ENCODE results near the gene PF4V1.

Gene PF4V1

DNA sequence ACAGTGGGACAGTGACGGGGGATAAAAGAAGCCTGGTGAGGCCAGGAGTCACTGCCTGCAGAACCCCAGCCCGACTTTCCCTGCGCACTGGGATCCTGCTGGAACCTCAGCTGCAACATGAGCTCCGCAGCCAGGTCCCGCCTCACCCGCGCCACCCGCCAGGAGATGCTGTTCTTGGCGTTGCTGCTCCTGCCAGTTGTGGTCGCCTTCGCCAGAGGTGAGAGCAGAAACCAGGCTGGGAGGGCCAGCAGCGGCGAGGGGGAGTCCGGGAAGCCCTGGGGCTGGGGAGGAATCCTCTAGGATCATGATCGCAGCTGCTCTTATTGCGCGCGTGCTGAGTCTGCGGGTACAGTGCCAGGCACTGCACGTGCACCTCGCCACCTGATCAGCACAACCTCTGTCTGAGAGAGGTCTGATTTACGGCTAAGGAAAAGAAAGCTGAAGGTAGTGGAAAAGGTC is at the start of gene PF4V1:
Gene PF4V1, plus strand, starts transcription at position 51 of the 459 bp plus-strand sequence. Its CDS starts 67 bp downstream, at position 118.
- DNase-seq = no peak

DNA sequence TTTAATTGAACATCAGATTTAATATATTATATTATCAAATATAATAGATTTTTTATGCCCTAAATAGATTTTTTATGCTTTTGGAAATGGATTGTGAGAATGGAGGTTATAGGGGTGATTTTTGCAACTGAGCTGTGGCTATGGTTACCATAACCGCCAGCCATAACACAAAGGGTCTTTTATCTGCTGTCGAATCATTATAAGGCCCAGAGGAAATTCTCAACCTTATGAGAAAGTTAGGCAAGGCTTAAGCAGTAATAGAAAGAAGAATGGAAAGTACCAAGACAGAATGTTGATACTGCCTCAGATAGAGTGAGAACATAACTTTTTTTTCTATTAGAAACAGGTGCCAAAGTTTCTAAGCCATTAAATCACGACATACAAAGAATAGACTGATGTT is 42.9 kb upstream of the PF4V1 start:
- DNase-seq = no peak

DNA sequence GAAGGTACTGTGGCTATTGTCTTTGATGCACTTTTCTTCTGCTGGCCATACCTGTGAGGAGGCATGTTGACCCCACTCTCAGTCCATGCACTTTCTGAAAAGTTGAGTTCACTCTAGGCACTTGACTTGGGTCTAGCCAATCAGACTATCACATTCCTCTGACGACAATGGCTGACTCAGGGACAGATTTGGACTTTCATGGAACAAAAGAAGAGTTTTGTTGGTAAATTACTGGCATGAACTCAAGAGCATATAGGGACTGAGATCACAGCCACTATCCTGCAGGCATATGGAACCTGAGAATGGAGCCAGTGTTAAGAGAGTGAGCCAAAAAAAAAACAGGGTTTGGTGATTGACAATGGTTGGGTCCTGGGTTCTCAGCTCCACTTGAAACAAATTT is 41.3 kb upstream of the PF4V1 start:
- no peak for DNase-seq

- no peak for DNase-seq
These were observed 38.4 kb upstream of the PF4V1 start for GRCh38 chr4:73814679-73815078.

- no peak for DNase-seq
These were observed 38.0 kb upstream of the PF4V1 start for GRCh38 chr4:73815145-73815544.

DNA sequence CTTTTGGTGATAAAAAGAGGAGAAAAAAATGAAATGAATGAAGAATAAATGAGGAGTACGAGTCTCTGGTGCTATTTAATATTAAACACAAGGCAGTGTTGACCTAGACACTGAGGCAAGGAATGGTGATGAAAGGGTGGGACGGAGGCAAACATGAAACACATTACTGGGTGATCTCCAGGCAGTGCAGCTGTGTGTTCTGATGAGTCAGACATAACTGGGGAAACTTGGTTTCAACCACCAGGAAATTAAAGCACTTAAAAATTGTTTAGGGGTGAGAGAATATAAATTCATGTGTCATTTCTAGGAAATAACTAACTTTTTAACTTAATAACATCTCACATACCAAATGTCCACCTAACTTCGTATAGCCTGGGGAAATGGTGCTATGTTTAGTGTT is 36.3 kb upstream of the PF4V1 start:
- DNase-seq = no peak

GRCh38 chr4:73817341-73817740 is 35.8 kb upstream of the PF4V1 start:
- no peak for DNase-seq

GRCh38 chr4:73821325-73821724 is 31.8 kb upstream of the PF4V1 start:
- no peak for DNase-seq

GRCh38 chr4:73822389-73822788 is 30.7 kb upstream of the PF4V1 start:
- no peak for DNase-seq

GRCh38 chr4:73822812-73823504 is 30.1 kb upstream of the PF4V1 start:
- no peak for DNase-seq

GRCh38 chr4:73823760-73824159 is 29.3 kb upstream of the PF4V1 start:
- no peak for DNase-seq

DNA sequence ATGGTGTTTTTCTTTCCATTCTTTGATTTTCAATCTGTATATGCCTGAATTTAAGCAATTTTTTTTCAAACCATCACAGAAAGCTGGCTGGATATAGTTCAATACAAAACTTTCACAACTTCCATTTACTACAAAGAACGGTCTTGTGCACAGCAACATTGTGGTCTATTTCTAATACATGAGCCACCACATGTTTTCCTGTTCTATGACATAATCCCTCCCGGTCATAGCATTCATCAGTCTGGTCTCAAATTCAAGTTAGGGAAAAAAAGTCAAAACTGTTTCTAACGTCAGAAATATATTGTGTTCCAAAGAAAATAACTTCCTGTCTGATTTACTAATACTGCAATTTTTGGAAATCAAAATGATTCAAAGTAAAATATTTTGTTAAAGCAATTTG is 24.1 kb upstream of the PF4V1 start:
- DNase-seq = no peak

GRCh38 chr4:73831569-73831968 is 21.5 kb upstream of the PF4V1 start:
- DNase-seq = no peak

DNA sequence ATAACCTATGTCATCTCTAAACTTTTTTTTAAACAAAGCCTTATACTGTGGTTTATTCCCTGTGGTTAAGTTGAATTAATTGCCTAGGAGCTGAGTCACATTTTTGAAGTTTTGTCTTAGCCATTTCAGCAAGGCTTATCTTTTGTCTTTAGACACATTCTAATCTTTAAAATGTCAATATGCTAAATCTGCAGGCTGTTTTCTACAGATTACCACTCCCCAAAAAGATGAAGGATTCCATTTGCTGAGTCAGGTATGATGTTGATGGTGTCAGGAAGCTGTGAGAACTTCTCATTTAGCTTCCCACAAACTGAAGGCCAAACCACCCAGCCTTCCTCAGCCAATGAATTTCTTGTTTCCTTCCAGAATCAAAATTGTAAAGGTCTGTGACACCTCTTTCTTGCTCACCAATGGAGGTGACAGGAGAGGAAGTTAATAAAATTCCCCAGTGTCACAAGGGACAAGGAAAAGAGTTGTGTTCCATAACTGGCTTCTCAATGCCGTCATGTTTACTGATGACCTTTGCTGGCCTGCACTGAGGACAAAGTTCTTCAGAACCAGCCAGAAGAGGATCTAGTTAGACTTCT is 20.4 kb upstream of the PF4V1 start:
- no peak for DNase-seq

DNA sequence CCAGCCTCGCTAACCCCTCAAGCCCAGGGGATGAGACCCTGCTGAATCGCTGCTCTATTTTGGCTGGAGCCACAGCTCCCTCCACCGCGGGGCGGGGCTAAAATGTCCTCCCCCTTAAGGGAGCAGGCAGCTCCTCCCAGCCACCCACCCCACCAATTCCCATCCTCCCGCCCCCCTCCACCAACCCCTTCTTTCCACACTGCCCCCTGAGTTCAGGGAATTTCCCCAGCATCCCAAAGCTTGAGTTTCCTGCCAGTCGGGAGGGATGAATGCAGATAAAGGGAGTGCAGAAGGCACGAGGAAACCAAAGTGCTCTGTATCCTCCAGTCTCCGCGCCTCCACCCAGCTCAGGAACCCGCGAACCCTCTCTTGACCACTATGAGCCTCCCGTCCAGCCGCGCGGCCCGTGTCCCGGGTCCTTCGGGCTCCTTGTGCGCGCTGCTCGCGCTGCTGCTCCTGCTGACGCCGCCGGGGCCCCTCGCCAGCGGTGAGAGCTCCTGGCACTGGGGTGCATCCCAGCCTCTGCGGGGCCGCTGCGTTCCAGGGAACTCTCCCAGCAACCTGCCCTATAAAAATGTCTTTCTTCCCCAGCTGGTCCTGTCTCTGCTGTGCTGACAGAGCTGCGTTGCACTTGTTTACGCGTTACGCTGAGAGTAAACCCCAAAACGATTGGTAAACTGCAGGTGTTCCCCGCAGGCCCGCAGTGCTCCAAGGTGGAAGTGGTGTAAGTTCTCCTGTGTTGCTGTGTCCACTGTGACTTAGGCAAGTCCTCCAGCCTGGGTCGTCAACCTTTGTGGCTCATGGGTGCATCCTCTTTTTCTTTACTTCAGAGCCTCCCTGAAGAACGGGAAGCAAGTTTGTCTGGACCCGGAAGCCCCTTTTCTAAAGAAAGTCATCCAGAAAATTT is 16.5 kb upstream of the PF4V1 start, which contains the start of gene CXCL6:
Gene CXCL6, plus strand, starts transcription at position 306 of the 907 bp plus-strand sequence. Its CDS starts 73 bp downstream, at position 379.
- DNase-seq = no peak

- DNase-seq = no peak
These were observed 14.0 kb upstream of the PF4V1 start for GRCh38 chr4:73839071-73839470.

DNA sequence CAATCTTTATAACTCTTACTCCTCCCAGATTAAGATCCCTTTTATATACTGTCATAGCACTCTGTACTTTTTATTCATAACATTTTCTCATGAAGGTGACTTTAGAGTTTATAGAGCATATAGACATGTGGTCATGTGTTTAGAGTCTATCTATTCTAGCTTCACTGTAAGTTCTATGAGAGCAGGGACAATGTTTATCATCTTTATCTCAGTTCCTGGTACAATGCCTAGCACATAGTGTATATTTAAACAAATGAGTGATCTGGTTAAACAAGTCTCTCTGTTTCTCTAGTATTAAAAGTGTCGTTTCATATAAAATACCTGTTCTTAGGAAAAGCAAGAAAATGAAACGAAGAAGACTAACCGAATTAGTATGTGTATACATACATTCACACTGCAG is 13.4 kb upstream of the PF4V1 start:
- DNase-seq = no peak

- no peak for DNase-seq
These were observed 11.7 kb upstream of the PF4V1 start for GRCh38 chr4:73841243-73841925.

DNA sequence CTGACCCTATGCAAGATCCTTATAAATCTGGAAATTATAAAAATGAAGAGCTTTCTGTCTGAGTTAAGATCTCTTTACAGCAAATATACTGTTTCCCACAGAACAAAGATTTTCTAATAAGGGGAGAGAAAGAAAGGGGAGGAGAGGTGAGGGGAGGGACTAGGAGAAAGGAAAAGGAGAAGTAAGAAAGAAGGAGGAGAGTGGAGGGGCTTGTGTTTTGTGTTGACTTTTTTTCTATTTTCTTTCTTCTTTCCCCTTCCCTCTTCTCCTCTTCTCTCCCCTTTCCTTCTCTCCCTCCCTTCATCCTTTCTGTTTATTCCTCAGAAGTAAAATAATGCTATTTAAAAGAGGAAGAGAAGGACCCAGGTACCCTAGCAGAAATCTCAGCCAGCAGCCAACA is 10.4 kb upstream of the PF4V1 start:
- no peak for DNase-seq

- no peak for DNase-seq
These were observed 9.7 kb upstream of the PF4V1 start for GRCh38 chr4:73843369-73843768.

DNA sequence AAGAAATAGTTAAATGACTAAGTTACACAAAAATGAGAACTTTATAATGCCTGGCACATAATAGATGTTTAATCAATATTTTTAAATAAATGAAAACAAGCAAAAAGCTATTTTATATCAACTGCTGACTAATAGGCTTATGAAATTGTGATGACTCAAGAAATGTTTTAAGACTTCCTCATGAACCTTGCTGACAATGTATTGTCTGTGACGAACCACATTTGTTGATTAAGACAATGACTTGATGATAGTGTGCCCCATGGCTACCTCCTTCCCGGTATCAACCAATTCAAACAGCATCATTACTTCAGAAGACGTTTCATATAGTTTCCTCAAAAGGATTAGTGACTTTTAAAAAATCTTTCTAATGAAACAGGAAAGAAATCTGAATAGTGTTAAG is 8.8 kb upstream of the PF4V1 start:
- no peak for DNase-seq

DNA sequence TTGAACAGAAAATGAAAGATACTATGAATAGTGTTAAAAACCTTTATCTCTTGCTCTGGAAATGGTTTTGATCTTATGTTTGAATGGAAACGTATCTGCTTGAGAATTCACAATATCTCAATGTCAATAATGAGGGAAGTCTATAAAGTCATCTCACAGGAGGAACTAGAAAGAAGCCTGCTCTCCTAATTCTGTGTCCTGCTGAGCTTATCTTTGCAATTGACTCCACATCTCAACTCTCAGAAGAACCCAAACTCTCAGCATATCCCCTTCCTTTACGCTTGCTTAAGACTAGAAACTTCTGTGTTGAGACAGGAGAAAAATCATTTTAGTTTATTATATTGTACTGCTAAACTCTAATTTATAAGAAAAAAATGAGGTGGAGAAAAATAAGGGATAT is 8.3 kb upstream of the PF4V1 start:
- DNase-seq = no peak
